SW 1271 (cell line): ENCODE results near the gene CEP192.
A peak's percentile ranks its signal among the peaks of the same experiment; 100 is the strongest.
"Not testable (repeated sequence)": the region's sequence is repeated elsewhere in the genome, so short reads cannot be mapped to it uniquely, and the experiment has no call there.

Experiments
- DNase-seq, 2 experiments: peaks; one replicate each; lab custom pipeline; 2025; lab: John Stamatoyannopoulos, UW

Gene CEP192, protein sequence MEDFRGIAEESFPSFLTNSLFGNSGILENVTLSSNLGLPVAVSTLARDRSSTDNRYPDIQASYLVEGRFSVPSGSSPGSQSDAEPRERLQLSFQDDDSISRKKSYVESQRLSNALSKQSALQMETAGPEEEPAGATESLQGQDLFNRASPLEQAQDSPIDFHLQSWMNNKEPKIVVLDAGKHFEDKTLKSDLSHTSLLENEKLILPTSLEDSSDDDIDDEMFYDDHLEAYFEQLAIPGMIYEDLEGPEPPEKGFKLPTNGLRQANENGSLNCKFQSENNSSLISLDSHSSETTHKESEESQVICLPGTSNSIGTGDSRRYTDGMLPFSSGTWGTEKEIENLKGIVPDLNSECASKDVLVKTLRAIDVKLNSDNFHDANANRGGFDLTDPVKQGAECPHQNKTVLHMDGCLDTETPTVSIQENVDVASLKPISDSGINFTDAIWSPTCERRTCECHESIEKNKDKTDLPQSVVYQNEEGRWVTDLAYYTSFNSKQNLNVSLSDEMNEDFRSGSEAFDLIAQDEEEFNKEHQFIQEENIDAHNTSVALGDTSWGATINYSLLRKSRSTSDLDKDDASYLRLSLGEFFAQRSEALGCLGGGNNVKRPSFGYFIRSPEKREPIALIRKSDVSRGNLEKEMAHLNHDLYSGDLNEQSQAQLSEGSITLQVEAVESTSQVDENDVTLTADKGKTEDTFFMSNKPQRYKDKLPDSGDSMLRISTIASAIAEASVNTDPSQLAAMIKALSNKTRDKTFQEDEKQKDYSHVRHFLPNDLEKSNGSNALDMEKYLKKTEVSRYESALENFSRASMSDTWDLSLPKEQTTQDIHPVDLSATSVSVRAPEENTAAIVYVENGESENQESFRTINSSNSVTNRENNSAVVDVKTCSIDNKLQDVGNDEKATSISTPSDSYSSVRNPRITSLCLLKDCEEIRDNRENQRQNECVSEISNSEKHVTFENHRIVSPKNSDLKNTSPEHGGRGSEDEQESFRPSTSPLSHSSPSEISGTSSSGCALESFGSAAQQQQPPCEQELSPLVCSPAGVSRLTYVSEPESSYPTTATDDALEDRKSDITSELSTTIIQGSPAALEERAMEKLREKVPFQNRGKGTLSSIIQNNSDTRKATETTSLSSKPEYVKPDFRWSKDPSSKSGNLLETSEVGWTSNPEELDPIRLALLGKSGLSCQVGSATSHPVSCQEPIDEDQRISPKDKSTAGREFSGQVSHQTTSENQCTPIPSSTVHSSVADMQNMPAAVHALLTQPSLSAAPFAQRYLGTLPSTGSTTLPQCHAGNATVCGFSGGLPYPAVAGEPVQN (N-terminal part only)

GRCh38 chr18:12990967-12991820 is at the start of gene CEP192:
Gene CEP192 (plus strand): TSS chr18:12991362. CDS start chr18:12999425, 8,063 bp downstream.
- DNase-seq: peak; percentile 79 to 92

GRCh38 chr18:12943215-12943614 is 47.9 kb upstream of the CEP192 start:
- no peak for DNase-seq

DNA sequence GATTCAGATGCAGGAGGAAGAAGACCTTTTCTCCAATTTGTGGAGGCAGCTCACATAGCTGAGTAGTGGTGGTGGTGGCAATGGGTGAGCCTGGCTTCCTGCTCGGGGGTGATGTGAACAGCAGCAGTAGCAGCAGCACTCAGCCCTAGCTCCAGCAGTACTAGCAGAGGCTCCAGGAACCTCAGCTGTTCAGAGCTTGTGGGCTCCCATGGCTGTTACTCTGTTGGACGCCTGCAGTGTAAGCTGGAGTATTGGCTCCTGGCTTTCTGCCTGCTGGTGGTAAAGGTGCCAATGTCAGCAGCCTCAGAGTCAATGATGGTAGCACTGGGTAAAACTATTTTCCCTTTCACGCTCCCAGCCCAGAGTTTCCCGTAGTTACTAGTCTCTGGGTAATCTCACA is 46.5 kb upstream of the CEP192 start:
- no peak for DNase-seq

DNA sequence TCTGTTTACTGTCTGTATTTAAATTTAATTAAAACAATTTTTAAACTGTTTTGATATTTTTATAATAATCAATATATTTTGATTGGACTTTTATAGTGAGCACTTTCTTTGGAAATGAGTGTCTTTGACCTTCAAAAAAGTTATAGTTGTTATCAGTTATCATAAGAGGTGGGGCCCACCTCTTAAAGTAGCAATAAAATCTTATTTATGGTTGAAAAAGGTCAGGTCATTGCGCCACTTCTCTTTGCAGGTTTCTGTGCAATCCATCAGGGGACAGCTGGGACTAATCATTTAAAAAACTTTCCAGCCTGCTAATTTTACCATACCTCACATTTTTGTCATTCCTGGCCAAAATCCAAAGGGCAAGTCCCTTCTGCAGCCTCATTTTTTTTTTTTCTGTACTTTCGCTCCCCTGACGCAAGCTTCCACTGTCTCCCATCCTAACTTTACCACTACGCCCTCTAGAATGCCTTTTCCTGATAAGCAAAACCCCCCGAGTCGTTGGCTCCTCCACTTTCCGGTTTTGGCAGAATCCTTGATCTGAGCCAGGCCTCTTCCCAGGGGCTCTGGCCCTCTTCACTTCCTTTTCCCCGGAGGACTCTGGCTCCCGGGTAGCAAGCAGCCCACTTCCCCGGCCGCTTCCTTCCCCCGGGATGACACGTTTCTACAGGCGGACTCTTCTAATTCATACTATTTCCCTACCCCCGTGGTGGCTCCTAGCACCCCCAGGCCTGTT is 44.4 kb upstream of the CEP192 start:
- peak; percentile 11 to 59 for DNase-seq

DNA sequence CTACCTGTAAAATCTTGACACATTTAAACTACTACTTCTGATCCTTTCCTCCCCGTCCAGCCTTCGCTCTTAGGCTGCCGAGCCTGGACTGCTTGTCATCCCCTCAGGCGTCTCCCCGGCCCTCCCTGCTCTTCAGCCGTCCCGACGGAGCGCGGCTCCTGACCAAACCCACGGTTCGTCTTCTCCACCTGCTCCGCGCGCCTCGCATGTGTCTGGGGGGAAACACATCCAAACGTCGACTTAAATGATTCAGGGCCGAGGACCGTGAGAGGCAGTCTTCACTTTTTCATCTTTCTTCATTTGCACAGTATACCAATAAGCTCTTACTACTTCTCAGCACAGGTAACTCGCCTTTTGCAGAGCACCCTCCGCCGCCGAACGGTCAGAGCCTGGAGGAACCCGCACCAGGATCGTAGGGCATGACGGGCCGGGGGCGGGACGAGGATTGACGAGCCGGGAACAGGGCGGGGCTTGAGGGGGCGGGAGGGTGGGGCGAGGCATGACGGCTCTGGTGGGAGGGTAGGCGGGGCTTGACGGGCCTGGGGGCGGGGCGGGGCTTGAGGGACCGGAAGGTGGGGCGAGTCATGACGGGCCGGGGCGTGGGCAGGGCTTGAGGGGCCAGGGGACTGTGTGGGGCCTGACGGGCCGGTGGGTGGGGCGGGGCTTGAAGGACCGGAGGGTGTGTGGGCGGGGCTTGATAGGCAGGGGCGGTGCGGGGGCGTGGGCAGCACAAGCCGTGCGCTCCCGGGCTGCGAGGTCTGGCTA is 43.7 kb upstream of the CEP192 start, which contains the start of gene SEH1L:
Gene SEH1L (plus strand): TSS at position 727 of the 765 bp plus-strand sequence. CDS start 111 bp downstream, outside the sequence.
- DNase-seq: peak; percentile 58 to 88

GRCh38 chr18:12948050-12948804 is 42.9 kb upstream of the CEP192 start:
- peak; percentile 37 to 87 for DNase-seq

DNA sequence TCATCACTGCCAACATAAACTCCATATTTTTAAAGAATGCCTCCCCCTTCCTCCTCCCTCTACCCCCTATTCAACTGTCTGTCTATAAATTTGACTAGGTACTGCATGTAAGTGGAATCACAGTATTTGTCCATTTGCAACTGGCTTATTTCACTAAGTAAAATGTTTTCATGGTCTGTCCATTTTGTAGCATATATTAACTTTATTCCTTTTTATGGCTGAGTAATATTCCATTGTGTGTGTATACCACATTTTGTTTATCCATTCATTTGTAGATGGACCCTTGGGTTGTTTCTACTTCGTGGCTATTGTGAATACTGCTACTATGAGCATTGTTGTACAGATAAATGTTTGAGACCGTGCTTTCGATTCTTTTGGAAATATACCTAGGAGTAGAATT is 32.7 kb upstream of the CEP192 start:
- DNase-seq: no peak

DNA sequence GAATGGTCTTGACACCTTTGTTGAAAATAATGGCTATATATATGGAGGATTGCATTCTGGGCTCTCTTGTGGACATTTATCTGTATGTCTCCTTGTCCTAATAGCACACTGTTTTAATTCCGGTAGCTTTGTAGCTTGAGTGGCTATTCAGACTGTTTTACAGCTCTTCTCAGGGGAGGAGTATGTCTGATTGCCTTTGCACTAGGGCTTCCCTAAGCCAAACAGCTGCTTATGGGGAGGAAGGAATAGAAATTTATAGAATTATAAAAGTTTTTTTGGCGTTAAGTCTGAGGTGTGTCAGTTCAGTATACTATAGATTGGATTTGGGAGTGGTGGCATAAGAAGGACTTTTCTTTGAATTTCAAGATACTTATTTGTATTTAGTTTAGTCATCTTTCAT is 30.8 kb upstream of the CEP192 start:
- no peak for DNase-seq

- no peak for DNase-seq
Observed at GRCh38 chr18:12960853-12961397, 30.2 kb upstream of the CEP192 start.

GRCh38 chr18:12963069-12963468 is 28.1 kb upstream of the CEP192 start:
- DNase-seq: no peak

GRCh38 chr18:12968115-12968514 is 23.0 kb upstream of the CEP192 start:
- no peak for DNase-seq

DNA sequence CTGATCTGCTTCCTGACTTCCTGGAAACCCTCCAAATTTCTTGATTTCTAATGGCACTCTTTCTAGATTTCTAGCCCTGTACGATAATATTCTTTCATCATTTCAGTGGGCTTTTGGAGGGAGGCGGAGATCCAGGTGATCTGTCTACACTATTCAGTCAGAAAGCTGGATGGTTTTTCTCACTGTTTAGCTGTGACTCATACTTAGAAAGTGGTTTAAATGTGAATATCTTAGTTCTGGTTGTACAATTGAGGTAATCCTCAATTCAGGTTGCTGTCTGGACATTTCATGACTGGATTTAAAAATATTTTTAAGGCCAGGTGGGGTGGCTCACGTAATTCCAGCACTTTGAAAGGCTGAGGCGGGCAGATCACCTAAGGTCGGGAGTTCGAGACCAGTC is 22.5 kb upstream of the CEP192 start:
- DNase-seq: no peak

DNA sequence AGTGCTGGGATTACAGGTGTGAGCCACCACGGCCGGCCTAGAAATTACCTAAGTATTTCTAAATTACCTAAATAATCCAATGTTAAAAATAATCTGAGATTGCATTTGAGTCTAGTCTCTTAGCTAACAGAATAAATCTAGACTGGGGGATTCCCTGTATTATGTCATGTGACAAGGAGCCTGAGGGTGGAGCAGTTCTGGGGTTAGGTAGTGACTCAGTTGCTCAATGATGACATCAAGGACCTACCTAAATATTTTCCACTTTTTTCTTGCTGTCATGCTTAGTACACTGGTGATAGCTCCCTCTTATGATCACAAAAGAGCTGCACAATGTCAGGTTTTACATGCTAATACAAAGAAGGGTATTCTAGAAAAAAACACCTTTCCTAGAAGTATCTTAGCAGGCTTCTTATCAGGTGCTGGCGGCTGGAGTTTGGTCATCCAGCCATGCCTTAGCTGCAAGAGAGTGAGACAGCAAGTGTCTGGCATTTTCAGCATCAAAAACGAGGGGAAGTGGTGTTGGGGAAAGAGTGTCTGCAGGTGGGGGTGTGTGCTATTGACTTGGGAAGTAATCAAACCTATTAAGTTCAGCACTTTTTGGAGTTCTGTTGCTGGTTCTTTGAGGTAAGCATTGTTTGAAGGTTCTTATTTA is 17.5 kb upstream of the CEP192 start:
- no peak for DNase-seq

DNA sequence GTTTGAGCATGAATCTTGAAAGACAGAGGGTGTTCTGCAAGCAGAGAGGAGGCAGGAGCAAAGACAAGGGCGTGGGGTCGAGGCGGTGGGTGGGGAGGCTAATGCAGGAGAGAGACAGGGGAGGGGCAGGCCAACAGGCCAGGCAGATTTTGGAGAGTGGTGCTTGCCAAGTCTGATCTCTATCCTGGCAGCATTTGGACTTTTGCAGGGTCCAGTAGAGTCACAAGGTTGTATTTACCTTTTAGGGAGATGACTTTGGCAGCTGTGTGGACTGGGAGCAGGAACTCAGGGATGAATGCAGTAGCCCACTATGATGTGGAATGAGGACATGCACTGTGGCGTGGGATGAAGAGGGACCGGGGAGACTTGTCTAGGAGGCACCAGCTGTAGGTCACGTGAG is 15.7 kb upstream of the CEP192 start:
- no peak for DNase-seq

DNA sequence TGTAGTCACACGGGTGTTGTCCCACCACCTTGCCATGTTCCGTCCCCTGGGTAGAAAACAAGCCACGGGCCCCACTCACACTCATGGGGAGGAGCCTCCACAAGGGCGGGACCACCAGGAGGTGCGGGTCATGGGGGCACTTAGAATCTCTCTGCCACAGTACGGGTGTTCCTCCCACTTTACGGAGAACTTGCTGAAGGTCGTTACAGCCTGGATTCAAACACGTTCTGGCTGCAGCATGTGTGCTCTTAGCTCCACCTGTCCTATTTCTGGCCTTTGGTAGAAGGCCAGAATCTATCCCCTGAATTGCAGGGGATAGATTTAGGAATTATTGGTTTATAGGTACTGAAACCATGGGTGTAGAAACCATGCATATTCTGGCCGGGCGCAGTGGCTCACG is 14.9 kb upstream of the CEP192 start:
- no peak for DNase-seq

DNA sequence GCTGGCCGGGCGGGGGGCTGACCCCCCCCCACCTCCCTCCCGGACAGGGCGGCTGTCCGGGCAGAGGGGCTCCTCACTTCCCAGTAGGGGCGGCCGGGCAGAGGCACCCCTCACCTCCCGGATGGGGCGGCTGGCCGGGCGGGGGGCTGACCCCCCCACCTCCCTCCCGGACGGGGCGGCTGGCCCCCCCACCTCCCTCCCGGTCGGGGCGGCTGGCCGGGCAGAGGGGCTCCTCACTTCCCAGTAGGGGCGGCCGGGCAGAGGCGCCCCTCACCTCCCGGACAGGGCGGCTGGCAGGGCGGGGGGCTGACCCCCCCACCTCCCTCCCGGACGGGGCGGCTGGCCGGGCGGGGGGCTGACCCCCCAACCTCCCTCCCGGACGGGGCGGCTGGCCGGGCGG is 11.1 kb upstream of the CEP192 start:
- not testable (repeated sequence) for DNase-seq

DNA sequence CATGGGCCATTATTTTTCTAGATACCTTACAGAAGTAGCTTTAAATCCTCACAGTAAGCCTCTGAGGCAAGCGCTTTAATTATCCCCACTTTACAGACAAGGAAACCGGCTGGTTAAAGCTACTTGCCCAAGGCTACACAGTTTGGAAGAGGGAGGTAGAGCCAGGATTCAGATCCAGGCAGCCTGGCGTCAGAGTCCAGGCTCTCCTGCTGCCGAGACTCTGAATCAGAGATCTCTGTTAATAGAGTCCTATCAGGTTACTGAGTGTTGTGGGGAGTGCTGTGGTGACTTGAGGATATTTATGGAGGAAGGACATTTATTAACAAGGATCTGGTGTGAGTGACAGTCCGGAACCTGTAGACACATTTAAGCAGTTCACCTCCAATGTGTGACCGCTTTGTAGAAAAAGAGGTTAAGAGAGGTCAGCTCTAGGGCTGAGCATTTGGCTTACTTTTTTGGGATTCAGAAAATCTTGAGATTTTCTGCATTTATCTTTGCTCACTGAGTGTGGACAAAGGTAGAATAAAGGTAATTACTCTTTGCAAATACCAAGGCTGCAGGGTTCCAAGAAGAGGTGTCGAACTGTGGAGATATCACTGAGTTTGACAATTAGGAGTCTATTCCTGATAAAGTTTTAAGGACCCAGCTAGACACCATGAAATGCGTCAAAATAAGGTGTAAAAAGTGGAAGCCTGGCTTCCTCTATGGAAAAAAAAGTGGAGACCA is 1.6 kb upstream of the CEP192 start:
- DNase-seq: no peak
